HG02852 (cell line): ENCODE data around the gene AFP.
"Not testable (repeated sequence)": the region's sequence is repeated elsewhere in the genome, so short reads cannot be mapped to it uniquely, and the experiment has no call there.

ENCODE experiments used
- ATAC-seq: cut with Tn5 transposase; IDR thresholded peaks from one replicate; pipeline ENCODE4 v1.9.1; 2021; ENCODE audit warnings: mild to moderate bottlenecking, moderate library complexity; ENCODE audit not compliant: unreplicated experiment

Gene AFP

GRCh38 chr4:73435984-73436383 is at the start of gene AFP:
Gene AFP (plus strand): TSS chr4:73436221. CDS start chr4:73436263, 42 bp downstream.
- no peak for ATAC-seq

GRCh38 chr4:73387552-73387951 is 48.5 kb upstream of the AFP start:
- ATAC-seq: peak; percentile 66

- ATAC-seq: no peak
These were observed 47.1 kb upstream of the AFP start for GRCh38 chr4:73388887-73389286.

DNA sequence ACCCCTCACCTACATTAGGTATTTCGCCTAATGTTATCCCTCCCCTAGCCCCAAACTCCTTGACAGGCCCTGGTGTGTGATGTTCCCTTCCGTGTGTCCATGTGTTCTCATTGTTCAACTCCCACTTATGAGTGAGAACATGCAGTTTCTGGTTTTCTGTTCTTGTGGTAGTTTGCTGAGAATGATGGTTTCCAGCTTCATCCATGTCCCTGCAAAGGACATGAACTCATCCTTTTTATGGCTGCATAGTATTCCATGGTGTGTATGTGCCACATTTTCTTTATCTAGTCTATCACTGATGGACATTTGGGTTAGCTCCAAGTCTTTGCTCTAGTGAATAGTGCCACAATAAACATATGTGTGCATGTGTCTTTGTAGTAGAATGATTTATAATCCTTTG is 46.4 kb upstream of the AFP start:
- not testable (repeated sequence) for ATAC-seq

GRCh38 chr4:73391774-73392173 is 44.2 kb upstream of the AFP start:
- ATAC-seq: no peak

GRCh38 chr4:73392936-73393335 is 43.1 kb upstream of the AFP start:
- no peak for ATAC-seq

GRCh38 chr4:73396304-73396703 is 39.7 kb upstream of the AFP start:
- no peak for ATAC-seq

GRCh38 chr4:73396993-73397972 is 38.7 kb upstream of the AFP start:
- no peak for ATAC-seq

- ATAC-seq: no peak
These were observed 34.6 kb upstream of the AFP start for GRCh38 chr4:73401412-73401811.

- no peak for ATAC-seq
These were observed 32.0 kb upstream of the AFP start, which contains the start of gene ALB for GRCh38 chr4:73404042-73404441. Gene ALB (plus strand): TSS chr4:73404287. CDS start chr4:73404328, 41 bp downstream.

- ATAC-seq: no peak
These were observed 31.6 kb upstream of the AFP start for GRCh38 chr4:73404457-73404856.

DNA sequence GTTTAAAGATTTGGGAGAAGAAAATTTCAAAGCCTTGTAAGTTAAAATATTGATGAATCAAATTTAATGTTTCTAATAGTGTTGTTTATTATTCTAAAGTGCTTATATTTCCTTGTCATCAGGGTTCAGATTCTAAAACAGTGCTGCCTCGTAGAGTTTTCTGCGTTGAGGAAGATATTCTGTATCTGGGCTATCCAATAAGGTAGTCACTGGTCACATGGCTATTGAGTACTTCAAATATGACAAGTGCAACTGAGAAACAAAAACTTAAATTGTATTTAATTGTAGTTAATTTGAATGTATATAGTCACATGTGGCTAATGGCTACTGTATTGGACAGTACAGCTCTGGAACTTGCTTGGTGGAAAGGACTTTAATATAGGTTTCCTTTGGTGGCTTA is 30.9 kb upstream of the AFP start:
- ATAC-seq: no peak

DNA sequence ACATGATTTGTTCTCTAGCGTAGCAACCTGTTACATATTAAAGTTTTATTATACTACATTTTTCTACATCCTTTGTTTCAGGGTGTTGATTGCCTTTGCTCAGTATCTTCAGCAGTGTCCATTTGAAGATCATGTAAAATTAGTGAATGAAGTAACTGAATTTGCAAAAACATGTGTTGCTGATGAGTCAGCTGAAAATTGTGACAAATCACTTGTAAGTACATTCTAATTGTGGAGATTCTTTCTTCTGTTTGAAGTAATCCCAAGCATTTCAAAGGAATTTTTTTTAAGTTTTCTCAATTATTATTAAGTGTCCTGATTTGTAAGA is 29.5 kb upstream of the AFP start:
- ATAC-seq: no peak

DNA sequence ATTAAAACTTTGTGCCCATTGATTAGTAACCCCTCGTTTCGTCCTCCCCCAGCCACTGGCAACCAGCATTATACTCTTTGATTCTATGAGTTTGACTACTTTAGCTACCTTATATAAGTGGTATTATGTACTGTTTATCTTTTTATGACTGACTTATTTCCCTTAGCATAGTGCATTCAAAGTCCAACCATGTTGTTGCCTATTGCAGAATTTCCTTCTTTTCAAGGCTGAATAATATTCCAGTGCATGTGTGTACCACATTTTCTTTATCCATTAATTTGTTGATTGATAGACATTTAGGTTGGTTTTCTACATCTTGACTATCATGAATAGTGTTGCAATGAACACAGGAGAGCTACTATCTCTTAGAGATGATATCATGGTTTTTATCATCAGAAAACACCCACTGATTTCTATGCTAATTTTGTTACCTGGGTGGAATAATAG is 28.8 kb upstream of the AFP start:
- no peak for ATAC-seq

DNA sequence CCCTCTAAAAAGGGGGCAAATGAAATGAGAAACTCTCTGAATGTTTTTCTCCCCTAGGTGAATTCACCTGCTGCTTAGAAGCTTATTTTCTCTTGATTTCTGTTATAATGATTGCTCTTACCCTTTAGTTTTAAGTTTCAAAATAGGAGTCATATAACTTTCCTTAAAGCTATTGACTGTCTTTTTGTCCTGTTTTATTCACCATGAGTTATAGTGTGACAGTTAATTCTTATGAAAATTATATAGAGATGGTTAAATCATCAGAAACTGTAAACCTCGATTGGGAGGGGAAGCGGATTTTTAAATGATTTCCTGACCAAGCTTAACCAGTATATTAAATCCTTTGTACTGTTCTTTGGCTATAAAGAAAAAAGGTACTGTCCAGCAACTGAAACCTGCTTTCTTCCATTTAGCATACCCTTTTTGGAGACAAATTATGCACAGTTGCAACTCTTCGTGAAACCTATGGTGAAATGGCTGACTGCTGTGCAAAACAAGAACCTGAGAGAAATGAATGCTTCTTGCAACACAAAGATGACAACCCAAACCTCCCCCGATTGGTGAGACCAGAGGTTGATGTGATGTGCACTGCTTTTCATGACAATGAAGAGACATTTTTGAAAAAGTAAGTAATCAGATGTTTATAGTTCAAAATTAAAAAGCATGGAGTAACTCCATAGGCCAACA is 27.7 kb upstream of the AFP start:
- no peak for ATAC-seq

DNA sequence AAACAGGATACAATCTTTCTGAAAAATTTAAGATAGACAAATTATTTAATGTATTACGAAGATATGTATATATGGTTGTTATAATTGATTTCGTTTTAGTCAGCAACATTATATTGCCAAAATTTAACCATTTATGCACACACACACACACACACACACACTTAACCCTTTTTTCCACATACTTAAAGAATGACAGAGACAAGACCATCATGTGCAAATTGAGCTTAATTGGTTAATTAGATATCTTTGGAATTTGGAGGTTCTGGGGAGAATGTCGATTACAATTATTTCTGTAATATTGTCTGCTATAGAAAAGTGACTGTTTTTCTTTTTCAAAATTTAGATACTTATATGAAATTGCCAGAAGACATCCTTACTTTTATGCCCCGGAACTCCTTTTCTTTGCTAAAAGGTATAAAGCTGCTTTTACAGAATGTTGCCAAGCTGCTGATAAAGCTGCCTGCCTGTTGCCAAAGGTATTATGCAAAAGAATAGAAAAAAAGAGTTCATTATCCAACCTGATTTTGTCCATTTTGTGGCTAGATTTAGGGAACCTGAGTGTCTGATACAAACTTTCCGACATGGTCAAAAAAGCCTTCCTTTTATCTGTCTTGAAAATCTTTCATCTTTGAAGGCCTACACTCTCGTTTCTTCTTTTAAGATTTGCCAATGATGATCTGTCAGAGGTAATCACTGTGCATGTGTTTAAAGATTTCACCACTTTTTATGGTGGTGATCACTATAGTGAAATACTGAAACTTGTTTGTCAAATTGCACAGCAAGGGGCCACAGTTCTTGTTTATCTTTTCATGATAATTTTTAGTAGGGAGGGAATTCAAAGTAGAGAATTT is 26.8 kb upstream of the AFP start:
- ATAC-seq: no peak

DNA sequence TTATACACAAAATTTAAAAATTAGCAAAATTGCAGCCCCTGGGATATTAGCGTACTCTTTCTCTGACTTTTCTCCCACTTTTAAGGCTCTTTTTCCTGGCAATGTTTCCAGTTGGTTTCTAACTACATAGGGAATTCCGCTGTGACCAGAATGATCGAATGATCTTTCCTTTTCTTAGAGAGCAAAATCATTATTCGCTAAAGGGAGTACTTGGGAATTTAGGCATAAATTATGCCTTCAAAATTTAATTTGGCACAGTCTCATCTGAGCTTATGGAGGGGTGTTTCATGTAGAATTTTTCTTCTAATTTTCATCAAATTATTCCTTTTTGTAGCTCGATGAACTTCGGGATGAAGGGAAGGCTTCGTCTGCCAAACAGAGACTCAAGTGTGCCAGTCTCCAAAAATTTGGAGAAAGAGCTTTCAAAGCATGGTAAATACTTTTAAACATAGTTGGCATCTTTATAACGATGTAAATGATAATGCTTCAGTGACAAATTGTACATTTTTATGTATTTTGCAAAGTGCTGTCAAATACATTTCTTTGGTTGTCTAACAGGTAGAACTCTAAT is 26.0 kb upstream of the AFP start:
- no peak for ATAC-seq

DNA sequence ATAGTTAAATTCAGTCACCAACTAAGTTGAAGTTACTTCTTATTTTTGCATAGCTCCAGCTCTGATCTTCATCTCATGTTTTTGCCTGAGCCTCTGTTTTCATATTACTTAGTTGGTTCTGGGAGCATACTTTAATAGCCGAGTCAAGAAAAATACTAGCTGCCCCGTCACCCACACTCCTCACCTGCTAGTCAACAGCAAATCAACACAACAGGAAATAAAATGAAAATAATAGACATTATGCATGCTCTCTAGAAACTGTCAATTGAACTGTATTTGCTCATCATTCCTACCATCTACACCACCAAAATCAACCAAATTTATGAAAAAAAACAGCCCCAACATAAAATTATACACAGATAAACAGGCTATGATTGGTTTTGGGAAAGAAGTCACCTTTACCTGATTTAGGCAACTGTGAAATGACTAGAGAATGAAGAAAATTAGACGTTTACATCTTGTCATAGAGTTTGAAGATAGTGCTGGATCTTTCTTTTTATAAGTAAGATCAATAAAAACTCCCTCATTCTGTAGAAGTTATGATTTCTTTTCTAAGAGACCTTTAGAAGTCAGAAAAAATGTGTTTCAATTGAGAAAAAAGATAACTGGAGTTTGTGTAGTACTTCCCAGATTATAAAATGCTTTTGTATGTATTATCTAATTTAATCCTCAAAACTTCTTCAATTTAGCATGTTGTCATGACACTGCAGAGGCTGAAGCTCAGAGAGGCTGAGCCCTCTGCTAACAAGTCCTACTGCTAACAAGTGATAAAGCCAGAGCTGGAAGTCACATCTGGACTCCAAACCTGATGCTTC is 24.9 kb upstream of the AFP start:
- ATAC-seq: no peak

GRCh38 chr4:73411731-73412414 is 24.1 kb upstream of the AFP start:
- no peak for ATAC-seq
